SK-N-SH treated with all-trans-retinoic acid at 6 μM for 48 hours (cell line): ENCODE results near the gene CALN1.

Source experiments
- ATAC-seq: fragments of 200-7000 bp; cut with Tn5 transposase; 3 replicates; pipeline ENCODE4 v1.9.1; 2020; ENCODE audit warnings: mild to moderate bottlenecking, moderate library complexity
- BACH2 ChIP-seq: fragments of 250-450 bp; sonication (Bioruptor Pico); IDR thresholded peaks from 2 replicates; pipeline ENCODE4 v1.9.0; 2021; ENCODE audit warnings: mild to moderate bottlenecking, borderline replicate concordance
- CSDC2 ChIP-seq: fragments of 250-450 bp; sonication (Bioruptor Pico); IDR thresholded peaks from 2 replicates; pipeline ENCODE4 v1.5.0; 2020; ENCODE audit warnings: mild to moderate bottlenecking, moderate library complexity
- CSRNP3 ChIP-seq: fragments of 250-450 bp; sonication (Bioruptor Pico); IDR thresholded peaks from 2 replicates; pipeline ENCODE4 v1.5.1; 2021; ENCODE audit warnings: mild to moderate bottlenecking, moderate library complexity
- GLIS3 ChIP-seq: fragments of 250-450 bp; sonication (Bioruptor Pico); IDR thresholded peaks from 2 replicates; pipeline ENCODE4 v1.5.0; 2020; ENCODE audit warnings: mild to moderate bottlenecking, moderate library complexity
- ISL1 ChIP-seq: fragments of 250-450 bp; sonication (Bioruptor Pico); IDR thresholded peaks from 2 replicates; pipeline ENCODE4 v2.1.2; 2022; ENCODE audit warnings: mild to moderate bottlenecking, moderate library complexity
- OSR1 ChIP-seq: fragments of 250-450 bp; sonication (Bioruptor Pico); IDR thresholded peaks from 2 replicates; pipeline ENCODE4 v1.8.0; 2022; ENCODE audit warnings: moderate library complexity, mild to moderate bottlenecking, inconsistent platforms
- PATZ1 ChIP-seq: fragments of 250-450 bp; sonication (Bioruptor Pico); IDR thresholded peaks from 2 replicates; pipeline ENCODE4 v1.8.0; 2020; ENCODE audit warnings: mild to moderate bottlenecking, moderate library complexity, borderline replicate concordance
- PPARA ChIP-seq: fragments of 250-450 bp; sonication (Bioruptor Pico); IDR thresholded peaks from 2 replicates; pipeline ENCODE4 v1.5.0; 2020; ENCODE audit warnings: mild to moderate bottlenecking, borderline replicate concordance
- RARB ChIP-seq: fragments of 250-450 bp; sonication (Bioruptor Pico); IDR thresholded peaks from 2 replicates; pipeline ENCODE4 v1.8.0; 2021; ENCODE audit warnings: mild to moderate bottlenecking, moderate library complexity
- SNAI2 ChIP-seq: fragments of 250-450 bp; sonication (Bioruptor Pico); IDR thresholded peaks from 2 replicates; pipeline ENCODE4 v1.5.0; 2020; ENCODE audit warnings: mild to moderate bottlenecking, moderate library complexity
- TCF4 ChIP-seq: fragments of 250-450 bp; sonication (Bioruptor Pico); IDR thresholded peaks from 2 replicates; pipeline ENCODE4 v1.8.0; 2021; ENCODE audit warnings: mild to moderate bottlenecking, moderate library complexity, borderline replicate concordance
- TOX ChIP-seq: fragments of 250-450 bp; sonication (Bioruptor Pico); IDR thresholded peaks from 2 replicates; pipeline ENCODE4 v1.8.0; 2021; ENCODE audit warnings: mild to moderate bottlenecking, moderate library complexity, borderline replicate concordance
- TSHZ2 ChIP-seq: fragments of 250-450 bp; sonication (Bioruptor Pico); IDR thresholded peaks from 2 replicates; pipeline ENCODE4 v1.5.0; 2020; ENCODE audit warnings: mild to moderate bottlenecking, moderate library complexity
- ZFP3 ChIP-seq: fragments of 250-450 bp; sonication (Bioruptor Pico); IDR thresholded peaks from 2 replicates; pipeline ENCODE4 v1.5.0; 2020; ENCODE audit warnings: mild to moderate bottlenecking, moderate library complexity
- ZNF565 ChIP-seq: fragments of 450-650 bp; formaldehyde crosslinking; conservative IDR thresholded peaks from 2 replicates; pipeline ENCODE4 v1.5.0; 2020; ENCODE audit warnings: low read depth, mild to moderate bottlenecking, moderate library complexity
- ZNF70 ChIP-seq: fragments of 450-650 bp; formaldehyde crosslinking; IDR thresholded peaks from 2 replicates; pipeline ENCODE4 v1.5.0; 2020; ENCODE audit warnings: mild to moderate bottlenecking, moderate library complexity
- ZNF8 ChIP-seq: fragments of 450-650 bp; formaldehyde crosslinking; IDR thresholded peaks from 2 replicates; pipeline ENCODE4 v1.5.0; 2020; ENCODE audit warnings: mild to moderate bottlenecking, moderate library complexity

Gene CALN1

GRCh38 chr7:72316148-72316547, 96.0 kb downstream of the CALN1 start:
- TF ChIP-seq CSDC2 (CRISPR knock-in tag) (no peak), PATZ1 (CRISPR knock-in tag) (no peak), OSR1 (CRISPR knock-in tag) (no peak)
- ATAC-seq, result no peak

GRCh38 chr7:72313906-72314305, 98.2 kb downstream of the CALN1 start:
- ATAC-seq, result no peak
- TF ChIP-seq OSR1 (CRISPR knock-in tag) (no peak), ISL1 (no peak), SNAI2 (CRISPR knock-in tag) (no peak), PPARA (CRISPR knock-in tag) (no peak), GLIS3 (no peak), ZNF8 (no peak), ZNF70 (no peak), TOX (CRISPR knock-in tag) (no peak)

- ATAC-seq, result no peak
- TF ChIP-seq TSHZ2 (no peak), ZNF565 (CRISPR knock-in tag) (no peak), ZNF70 (no peak), CSRNP3 (CRISPR knock-in tag) (no peak), TCF4 (CRISPR knock-in tag) (no peak), ZNF8 (no peak), TOX (CRISPR knock-in tag) (no peak)
Measured at GRCh38 chr7:72310301-72310700, 101.8 kb downstream of the CALN1 start.

GRCh38 chr7:72309476-72309875, 102.7 kb downstream of the CALN1 start:
- no peak for TF ChIP-seq PPARA (CRISPR knock-in tag)
- no peak for TF ChIP-seq SNAI2 (CRISPR knock-in tag)
- no peak for TF ChIP-seq ZFP3 (CRISPR knock-in tag)
- no peak for TF ChIP-seq ZNF70
- no peak for TF ChIP-seq ZNF565 (CRISPR knock-in tag)
- no peak for TF ChIP-seq RARB (CRISPR knock-in tag)
- TF ChIP-seq TSHZ2, result no peak
- TF ChIP-seq CSDC2 (CRISPR knock-in tag), result no peak
- TF ChIP-seq ZNF8, result no peak
- no peak for TF ChIP-seq BACH2
- no peak for TF ChIP-seq PATZ1 (CRISPR knock-in tag)
- ATAC-seq, result no peak
